Adipocyte (in vitro differentiated cells): Measurements from ENCODE around the gene CHN1.

Experiments
- DNase-seq: peaks from one replicate; pipeline ENCODE4 v3.0.0-alpha.2; 2015; ENCODE audit warnings: low read depth
- H3K27me3 ChIP-seq: replicated peaks from 2 replicates; pipeline ENCODE4 v1.7.0; 2013; ENCODE audit warnings: mild to moderate bottlenecking, low read length, moderate library complexity; ENCODE audit not compliant: control insufficient read depth, insufficient read depth
- H3K36me3 ChIP-seq: 2 replicates; pipeline ENCODE4 v1.7.0; 2013; ENCODE audit warnings: low read length, mild to moderate bottlenecking, moderate library complexity; ENCODE audit not compliant: control insufficient read depth, insufficient read depth, severe bottlenecking
- H3K4me1 ChIP-seq: 2 replicates; pipeline ENCODE4 v1.7.0; 2013; ENCODE audit warnings: mild to moderate bottlenecking, low read length, moderate library complexity; ENCODE audit not compliant: control insufficient read depth, insufficient read depth
- H3K4me3 ChIP-seq: 2 replicates; pipeline ENCODE4 v1.7.0; 2013; ENCODE audit warnings: mild to moderate bottlenecking, low read length, moderate library complexity
- H3K9ac ChIP-seq: 2 replicates; pipeline ENCODE4 v1.7.0; 2013; ENCODE audit warnings: mild to moderate bottlenecking, low read length, moderate library complexity
- H3K9me3 ChIP-seq: 2 replicates; pipeline ENCODE4 v1.7.0; 2013; ENCODE audit warnings: mild to moderate bottlenecking, low read length, moderate library complexity; ENCODE audit not compliant: control insufficient read depth

The CHN1 gene

DNA sequence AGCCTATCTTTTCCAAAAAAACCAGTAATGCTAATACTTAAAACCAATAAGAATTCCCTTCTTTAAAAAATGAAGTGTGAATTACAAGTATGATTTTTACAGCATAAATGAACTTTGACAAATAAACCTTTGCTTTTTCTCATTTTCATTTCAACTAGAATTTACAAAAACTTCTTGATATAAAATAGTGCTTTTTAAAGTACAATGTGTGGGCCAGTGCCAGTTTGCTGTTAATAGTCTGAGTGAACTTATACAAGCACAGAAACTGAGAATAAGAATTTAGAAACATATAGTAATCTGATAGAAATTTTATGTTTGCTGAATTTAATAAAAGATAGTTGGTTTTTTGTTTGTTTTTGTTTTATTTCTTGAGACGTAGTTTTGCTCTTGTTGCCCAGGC lies 197.2 kb downstream of the CHN1 start:
- peaks cover 12% of the 10 kb centered on the region for H3K36me3 ChIP-seq
- DNase-seq = no peak
- no peak overlapping the region for H3K4me3 ChIP-seq
- no peaks in the 10 kb centered on the region for H3K9me3 ChIP-seq
- no peaks in the 10 kb centered on the region for H3K27me3 ChIP-seq
- peaks cover 12% of the 10 kb centered on the region for H3K4me1 ChIP-seq
- H3K9ac ChIP-seq = no peak overlapping the region

DNA sequence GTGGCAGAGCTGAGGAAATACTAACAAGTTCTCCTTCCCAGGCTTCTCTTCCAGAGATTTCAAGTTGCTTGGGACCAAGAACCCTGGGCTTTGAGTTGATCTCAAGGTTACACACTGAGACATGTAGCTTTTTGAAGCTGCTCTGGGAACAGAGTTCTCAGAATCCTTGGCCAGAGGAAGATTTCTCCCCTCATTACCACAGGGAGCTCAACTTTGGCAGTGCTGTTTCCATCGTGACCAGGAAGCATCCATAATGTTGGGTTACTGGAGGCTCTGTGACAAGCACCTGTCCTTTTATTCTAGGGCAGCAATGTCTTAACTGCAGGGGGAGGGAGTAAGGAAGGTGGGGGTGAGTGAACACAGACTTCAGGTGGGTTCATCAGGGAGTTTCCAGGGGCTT lies 199.4 kb downstream of the CHN1 start:
- peaks cover 20% of the 10 kb centered on the region for H3K4me1 ChIP-seq
- no peak for DNase-seq
- H3K9ac ChIP-seq = no peak overlapping the region
- H3K4me3 ChIP-seq = no peak overlapping the region
- peaks cover 11% of the 10 kb centered on the region for H3K36me3 ChIP-seq
- H3K27me3 ChIP-seq = no peaks in the 10 kb centered on the region
- H3K9me3 ChIP-seq = no peaks in the 10 kb centered on the region

GRCh38 chr2:174802459-174802858 lies 202.7 kb downstream of the CHN1 start:
- Histone ChIP-seq H3K9me3 (no peaks in the 10 kb centered on the region), H3K36me3 (peaks cover 12% of the 10 kb centered on the region), H3K4me3 (no peak overlapping the region), H3K27me3 (no peaks in the 10 kb centered on the region), H3K4me1 (peaks cover 25% of the 10 kb centered on the region), H3K9ac (no peak overlapping the region)
- DNase-seq = peak; percentile 56

DNA sequence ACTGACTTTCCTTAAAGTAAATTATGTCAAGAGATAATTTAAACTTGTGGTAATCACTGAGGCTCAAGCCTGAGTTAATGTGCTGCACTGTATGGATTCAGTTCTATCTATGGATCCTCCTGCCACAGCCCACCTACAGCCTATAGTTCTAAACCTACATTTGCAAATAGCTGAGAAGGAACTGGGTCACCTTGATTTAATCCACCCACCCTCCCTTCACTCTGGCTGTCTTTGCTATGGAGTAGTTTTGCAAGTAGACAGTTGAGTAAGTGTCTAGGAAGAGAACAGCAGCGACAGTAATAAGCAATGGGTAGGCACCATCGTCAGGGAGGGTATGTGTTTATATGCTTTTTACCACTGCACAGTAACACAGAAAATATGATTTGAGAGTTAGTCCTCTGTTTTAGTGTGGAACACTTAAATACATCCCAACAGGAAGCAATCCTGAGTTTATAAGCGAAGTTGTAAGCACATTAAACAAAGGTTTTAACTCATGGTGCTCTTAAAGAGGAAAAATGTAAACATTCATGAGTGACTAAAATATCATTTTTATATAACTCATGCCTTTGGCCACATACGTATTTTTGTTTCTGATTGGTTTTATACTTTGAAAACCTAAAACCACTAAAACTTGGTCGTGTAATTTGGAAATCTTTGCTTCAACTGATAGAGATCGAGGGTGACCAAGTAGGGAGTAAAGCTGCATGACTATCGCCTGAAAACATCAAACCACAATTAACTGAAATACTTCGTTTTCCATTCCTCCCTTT lies 204.6 kb downstream of the CHN1 start:
- Histone ChIP-seq H3K9ac (no peak overlapping the region), H3K27me3 (no peaks in the 10 kb centered on the region), H3K4me3 (no peak overlapping the region), H3K9me3 (no peaks in the 10 kb centered on the region), H3K4me1 (peaks cover 21% of the 10 kb centered on the region), H3K36me3 (peaks cover 12% of the 10 kb centered on the region)
- DNase-seq = peak; percentile 51

GRCh38 chr2:174798801-174799200 lies 206.4 kb downstream of the CHN1 start:
- Histone ChIP-seq H3K4me3 (no peak overlapping the region), H3K9ac (no peak overlapping the region), H3K9me3 (no peaks in the 10 kb centered on the region), H3K27me3 (no peaks in the 10 kb centered on the region), H3K4me1 (peaks cover 29% of the 10 kb centered on the region), H3K36me3 (peaks cover 12% of the 10 kb centered on the region)
- no peak for DNase-seq

DNA sequence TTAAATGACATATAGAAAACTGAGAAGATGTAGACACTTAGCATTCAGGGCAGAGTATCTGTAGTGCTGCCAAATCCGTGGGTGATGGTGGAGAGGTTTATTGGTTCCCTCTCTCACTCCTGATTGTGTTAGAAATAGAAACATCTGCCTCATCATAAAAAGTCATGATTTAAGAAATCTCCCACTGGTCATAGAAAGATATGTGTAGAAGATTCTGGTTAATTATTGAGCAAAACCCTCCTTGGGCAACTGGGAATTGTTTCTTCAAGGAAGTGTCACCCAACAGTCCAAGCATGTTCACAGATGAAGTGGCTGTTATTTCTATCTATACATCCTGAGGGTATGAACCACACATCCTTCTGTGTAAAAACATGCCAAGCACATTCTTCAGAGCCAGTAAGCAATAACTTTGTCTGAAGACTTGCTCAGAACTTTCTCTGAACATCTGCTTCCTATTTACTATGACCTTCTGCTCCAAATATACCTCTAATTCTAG lies 207.4 kb downstream of the CHN1 start:
- peaks cover 29% of the 10 kb centered on the region for H3K4me1 ChIP-seq
- H3K9me3 ChIP-seq = no peaks in the 10 kb centered on the region
- no peaks in the 10 kb centered on the region for H3K27me3 ChIP-seq
- no peak overlapping the region for H3K4me3 ChIP-seq
- peak; percentile 81 for DNase-seq
- H3K9ac ChIP-seq = no peak overlapping the region
- H3K36me3 ChIP-seq = peaks cover 12% of the 10 kb centered on the region

- H3K4me3 ChIP-seq = no peak overlapping the region
- H3K9ac ChIP-seq = no peak overlapping the region
- no peaks in the 10 kb centered on the region for H3K9me3 ChIP-seq
- no peak for DNase-seq
- peaks cover 12% of the 10 kb centered on the region for H3K36me3 ChIP-seq
- no peaks in the 10 kb centered on the region for H3K27me3 ChIP-seq
- peaks cover 24% of the 10 kb centered on the region for H3K4me1 ChIP-seq
Observed at GRCh38 chr2:174796319-174796771, 208.8 kb downstream of the CHN1 start.

- Histone ChIP-seq H3K4me3 (no peak overlapping the region), H3K27me3 (no peaks in the 10 kb centered on the region), H3K9me3 (no peaks in the 10 kb centered on the region), H3K36me3 (peaks cover 7% of the 10 kb centered on the region), H3K4me1 (peaks cover 21% of the 10 kb centered on the region), H3K9ac (no peak overlapping the region)
- DNase-seq = peak; percentile 66
Observed at GRCh38 chr2:174794851-174795374, 210.3 kb downstream of the CHN1 start.

DNA sequence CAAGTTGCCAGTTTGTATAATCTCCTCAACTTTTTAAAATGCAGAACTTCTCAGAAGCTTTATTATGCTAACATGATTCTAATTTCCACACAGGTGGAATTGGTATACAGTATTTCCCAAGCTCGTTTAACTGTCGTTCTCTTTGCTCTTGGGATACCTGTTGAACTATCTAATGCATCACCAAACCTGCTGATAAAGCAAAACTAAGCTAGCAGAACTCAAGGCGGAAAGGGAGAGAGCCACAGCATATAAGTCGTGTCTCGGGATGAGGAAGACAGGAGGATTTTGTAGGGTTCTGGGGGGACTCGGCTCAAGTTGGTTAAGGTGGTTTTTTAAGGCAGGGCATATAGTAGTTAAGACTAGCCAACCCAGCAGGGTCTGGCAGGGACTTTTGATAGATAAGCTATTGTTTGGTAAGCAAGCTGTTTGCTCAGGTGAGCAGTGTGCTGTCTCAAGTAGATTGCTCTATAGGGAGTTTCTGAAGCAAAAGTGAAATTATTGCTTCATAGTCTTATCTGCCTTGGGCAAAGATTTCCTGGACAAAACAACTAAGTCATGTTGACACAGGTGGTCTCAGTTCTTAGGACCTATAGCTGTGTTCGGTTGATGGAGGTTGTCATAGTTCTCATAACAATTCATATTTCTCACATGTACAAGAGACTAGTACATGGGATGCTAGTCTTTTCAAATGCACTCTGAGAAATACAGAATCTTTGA lies 212.7 kb downstream of the CHN1 start:
- no peak for DNase-seq
- Histone ChIP-seq H3K9ac (no peak overlapping the region), H3K4me1 (peaks cover 14% of the 10 kb centered on the region), H3K36me3 (no peaks in the 10 kb centered on the region), H3K9me3 (no peaks in the 10 kb centered on the region), H3K27me3 (no peaks in the 10 kb centered on the region), H3K4me3 (no peak overlapping the region)

DNA sequence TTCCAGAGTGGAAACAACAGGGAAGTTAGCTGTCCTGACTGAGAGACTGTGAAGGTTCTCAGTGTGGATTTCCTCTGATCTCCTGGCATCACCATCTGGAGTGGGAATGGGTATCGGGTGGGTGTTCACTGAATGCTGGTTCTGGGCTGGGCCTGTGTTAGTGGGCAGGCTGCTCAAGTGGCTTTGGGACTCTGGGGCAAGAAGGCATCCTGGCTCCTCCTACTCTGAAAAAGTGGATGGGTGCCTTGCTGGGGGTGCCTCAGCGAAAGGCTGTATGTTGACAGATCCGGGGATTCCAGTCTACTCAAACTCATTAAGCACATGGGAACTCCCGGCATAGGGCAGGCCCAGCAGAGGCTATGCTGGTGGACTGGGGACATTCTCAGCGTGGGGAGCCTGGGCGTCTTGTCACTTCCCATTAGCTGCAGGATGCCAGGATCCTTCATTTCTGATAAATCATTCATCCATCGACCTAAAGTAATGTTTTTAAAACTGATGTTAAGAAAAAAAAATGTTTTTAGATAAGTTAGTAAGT lies 213.4 kb downstream of the CHN1 start:
- Histone ChIP-seq H3K9me3 (no peaks in the 10 kb centered on the region), H3K4me1 (peaks cover 12% of the 10 kb centered on the region), H3K27me3 (no peaks in the 10 kb centered on the region), H3K4me3 (no peak overlapping the region), H3K9ac (no peak overlapping the region), H3K36me3 (no peaks in the 10 kb centered on the region)
- DNase-seq = no peak

DNA sequence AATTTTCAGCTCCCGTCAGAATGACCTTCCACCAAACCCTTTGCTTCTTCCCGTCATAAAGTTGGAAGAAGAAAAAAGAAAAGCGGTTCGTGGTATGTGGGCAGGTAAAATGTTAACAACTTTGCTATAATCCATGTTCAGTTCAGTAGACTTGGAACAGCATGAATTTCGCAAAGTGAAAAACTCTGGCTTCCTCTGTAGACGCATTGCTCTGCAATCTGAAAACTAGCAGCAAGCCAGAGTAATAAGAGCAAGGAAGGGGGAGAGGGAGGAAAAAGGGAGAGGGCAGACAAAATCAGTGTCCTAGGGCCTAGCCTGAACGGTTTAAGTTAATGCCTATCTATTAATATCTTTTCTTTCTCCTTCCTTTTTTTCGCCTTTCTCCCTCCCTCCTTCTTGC lies 214.2 kb downstream of the CHN1 start:
- no peaks in the 10 kb centered on the region for H3K9me3 ChIP-seq
- no peak overlapping the region for H3K4me3 ChIP-seq
- H3K27me3 ChIP-seq = no peaks in the 10 kb centered on the region
- DNase-seq = no peak
- H3K9ac ChIP-seq = no peak overlapping the region
- peaks cover 12% of the 10 kb centered on the region for H3K4me1 ChIP-seq
- no peaks in the 10 kb centered on the region for H3K36me3 ChIP-seq
